Measurements from ENCODE around the gene GRM4. TPM values are rescaled to one million over a fixed set of nuclear protein-coding genes. Genes with fewer than 3 reads are reported as not detected.

The GRM4 gene
- total RNA-seq, 1 experiment from 2014 or later = 5.6 TPM

DNA sequence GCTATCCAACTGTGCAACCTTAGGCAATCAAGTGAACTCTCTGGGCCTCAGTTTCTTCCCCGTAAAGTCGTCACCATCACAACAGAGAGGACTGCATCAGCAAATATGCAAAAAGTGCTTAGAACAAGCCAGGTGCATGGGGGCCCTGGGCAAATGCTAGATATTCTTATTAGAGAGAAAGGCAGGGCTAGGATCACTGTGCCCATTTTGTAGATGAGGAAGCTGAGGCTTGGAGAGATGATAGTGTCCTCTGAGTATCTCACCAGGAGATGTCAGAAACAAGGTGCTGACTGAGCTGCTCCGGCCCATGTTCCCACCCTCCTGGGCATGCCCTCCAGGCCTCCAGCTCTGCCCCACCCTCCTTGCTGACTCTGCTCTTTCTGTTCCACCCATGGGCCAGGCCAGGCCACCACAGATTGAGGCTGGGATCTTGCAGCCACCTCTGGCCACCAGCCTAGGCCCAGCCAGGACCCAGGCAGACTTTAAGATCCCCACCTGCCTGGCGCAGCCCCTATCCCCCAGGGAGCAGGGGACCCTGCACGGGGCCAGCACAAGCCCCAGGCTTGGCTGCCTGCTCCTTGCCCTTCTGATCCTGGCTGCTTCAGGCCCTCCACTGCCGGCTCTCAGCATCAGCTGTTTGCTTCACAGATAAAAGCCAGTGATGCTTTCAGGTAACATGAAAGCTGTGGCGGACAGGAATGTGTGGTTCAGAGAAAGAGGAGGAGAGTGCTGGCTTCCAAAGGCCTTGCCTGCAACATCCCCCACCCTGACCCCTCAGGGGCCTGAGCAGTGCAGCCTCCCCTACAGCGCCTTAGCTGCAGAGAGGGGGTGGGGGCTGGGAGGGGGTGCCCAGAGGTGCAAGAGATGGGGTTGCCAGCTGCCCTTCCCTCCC is 47.6 kb downstream of the GRM4 start:
- no peak overlapping the region for H3K9ac ChIP-seq (ENCODE audit: extremely low read depth, insufficient read length, low read length)
- no peak overlapping the region for H2AFZ ChIP-seq (ENCODE audit: low read length)
- H3K23me2 ChIP-seq (ENCODE audit: insufficient read length, low read depth, low read length, poor library complexity, severe bottlenecking) = no peaks in the 10 kb centered on the region
- H3K9me3 ChIP-seq (ENCODE audit: control insufficient read depth, low read depth, low read length) = no peaks in the 10 kb centered on the region
- no peak overlapping the region for H2BK15ac ChIP-seq (ENCODE audit: low read depth, low read length)
- H3K9me3 Mint-ChIP-seq = no peaks in the 10 kb centered on the region
- peaks cover 2% of the 10 kb centered on the region for H4K20me1 ChIP-seq (ENCODE audit: control insufficient read depth, insufficient read depth, insufficient read length)
- H3K4me2 ChIP-seq (ENCODE audit: insufficient read depth, insufficient read length, low read length) = no peak overlapping the region
- H3K79me2 ChIP-seq (ENCODE audit: insufficient read depth, low read length) = no peaks in the 10 kb centered on the region
- no peak overlapping the region for H2BK12ac ChIP-seq (ENCODE audit: insufficient read length, low read depth, low read length)
- no peak overlapping the region for H3K27ac ChIP-seq (ENCODE audit: insufficient read length, low read depth, low read length)
- no peak overlapping the region for H3K18ac ChIP-seq (ENCODE audit: insufficient read length, low read depth, low read length)
- no peaks in the 10 kb centered on the region for H3K36me3 Mint-ChIP-seq (ENCODE audit: insufficient read depth in 1 of 3, low read depth in 3 of 3)
- no peak overlapping the region for H3K4ac ChIP-seq (ENCODE audit: low read depth, low read length)
- no peaks in the 10 kb centered on the region for H3K79me1 ChIP-seq (ENCODE audit: insufficient read depth, low read depth, low read length, poor library complexity, severe bottlenecking)
- no peaks in the 10 kb centered on the region; the same call in 1 of the 2 replicates for H3K4me1 ChIP-seq (ENCODE audit: insufficient read depth, low read length)
- H4K5ac ChIP-seq (ENCODE audit: insufficient read length, low read depth, low read length) = no peak overlapping the region
- H2BK120ac ChIP-seq (ENCODE audit: low read depth, low read length, poor library complexity, severe bottlenecking) = no peak overlapping the region
- H2BK20ac ChIP-seq (ENCODE audit: low read depth, low read length, poor library complexity, severe bottlenecking) = no peak overlapping the region
- no peak overlapping the region for H3K56ac ChIP-seq (ENCODE audit: insufficient read length, low read depth, low read length)
- H4K8ac ChIP-seq (replicated peaks; ENCODE audit: insufficient read length, low read depth, low read length) = no peak overlapping the region
- H3K4me3 Mint-ChIP-seq = no peak overlapping the region
- H3K27me3 ChIP-seq (ENCODE audit: insufficient read depth, low read length) = no peaks in the 10 kb centered on the region
- TF ChIP-seq, protein P1, sequence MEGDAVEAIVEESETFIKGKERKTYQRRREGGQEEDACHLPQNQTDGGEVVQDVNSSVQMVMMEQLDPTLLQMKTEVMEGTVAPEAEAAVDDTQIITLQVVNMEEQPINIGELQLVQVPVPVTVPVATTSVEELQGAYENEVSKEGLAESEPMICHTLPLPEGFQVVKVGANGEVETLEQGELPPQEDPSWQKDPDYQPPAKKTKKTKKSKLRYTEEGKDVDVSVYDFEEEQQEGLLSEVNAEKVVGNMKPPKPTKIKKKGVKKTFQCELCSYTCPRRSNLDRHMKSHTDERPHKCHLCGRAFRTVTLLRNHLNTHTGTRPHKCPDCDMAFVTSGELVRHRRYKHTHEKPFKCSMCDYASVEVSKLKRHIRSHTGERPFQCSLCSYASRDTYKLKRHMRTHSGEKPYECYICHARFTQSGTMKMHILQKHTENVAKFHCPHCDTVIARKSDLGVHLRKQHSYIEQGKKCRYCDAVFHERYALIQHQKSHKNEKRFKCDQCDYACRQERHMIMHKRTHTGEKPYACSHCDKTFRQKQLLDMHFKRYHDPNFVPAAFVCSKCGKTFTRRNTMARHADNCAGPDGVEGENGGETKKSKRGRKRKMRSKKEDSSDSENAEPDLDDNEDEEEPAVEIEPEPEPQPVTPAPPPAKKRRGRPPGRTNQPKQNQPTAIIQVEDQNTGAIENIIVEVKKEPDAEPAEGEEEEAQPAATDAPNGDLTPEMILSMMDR (conservative IDR thresholded peaks at IDR 0.05) = no peak
- H3K4me1 Mint-ChIP-seq = peaks cover 39 to 60% of the 10 kb centered on the region in 2 experiments
- no peaks in the 10 kb centered on the region; the same call in 1 of the 2 replicates for H3K27me3 Mint-ChIP-seq (ENCODE audit: low read depth)
- H3K14ac ChIP-seq (ENCODE audit: insufficient read depth, low read length) = no peak overlapping the region
- no peak overlapping the region for H3K23ac ChIP-seq (ENCODE audit: insufficient read length, low read depth, low read length)
- no peak overlapping the region for H2BK5ac ChIP-seq (ENCODE audit: insufficient read length, low read length)
- WGBS (ENCODE audit: extremely low coverage, insufficient read length, low lambda C conversion rate) = no CpG with 5 or more reads among the region's 8 CpGs
- no peak overlapping the region for H2AK5ac ChIP-seq (ENCODE audit: insufficient read length, low read length)
- no peak for DNase-seq
- H3K27ac Mint-ChIP-seq = peak overlapping the region in 2 of 3 experiments; percentile 53 to 73; a peak in 3 of 7 replicates
- no peak overlapping the region for H4K91ac ChIP-seq (ENCODE audit: insufficient read length, low read depth, low read length)
- no peak overlapping the region for H3T11ph ChIP-seq (ENCODE audit: low read length)

All from H9 (cell line).